ENCODE data around the gene TMEM89.

The TMEM89 gene

DNA sequence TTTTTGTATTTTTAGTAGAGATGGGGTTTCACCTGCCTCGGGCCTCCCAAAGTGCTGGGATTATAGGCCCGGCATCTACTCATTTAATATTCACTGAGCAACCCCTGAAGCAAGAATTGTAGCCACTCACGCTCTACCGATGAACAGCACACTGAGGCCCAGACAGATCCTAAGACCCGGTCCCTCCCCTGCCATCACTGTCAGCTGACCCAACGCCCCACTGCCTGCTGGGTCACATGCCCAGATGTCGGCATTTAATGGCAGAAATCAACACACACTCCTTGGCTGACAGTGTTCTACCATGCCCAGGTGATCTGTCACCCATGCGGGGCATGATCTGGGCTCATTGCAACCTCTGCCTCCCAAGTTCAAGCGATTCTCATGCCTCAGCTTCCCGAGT, 3.2 kb upstream of the TMEM89 start:
- Histone ChIP-seq H3K79me2 (ENCODE audit: control insufficient read depth, low read length) (no peaks in the 10 kb centered on the region), H3F3A (ENCODE audit: control insufficient read depth, insufficient read depth) (no peaks in the 10 kb centered on the region), H3K27ac (ENCODE audit: low read depth, low read length) (no peak overlapping the region), H3K9me3 (ENCODE audit: control insufficient read depth, insufficient read depth, low read length) (no peaks in the 10 kb centered on the region), H3K27me3 (ENCODE audit: control insufficient read depth, low read length) (no peaks in the 10 kb centered on the region), H3K36me3 (ENCODE audit: control insufficient read depth, low read length) (peaks cover 15% of the 10 kb centered on the region; the same call in 1 of the 2 replicates), H3K4me2 (ENCODE audit: low read length) (no peak overlapping the region), H4K20me1 (ENCODE audit: control insufficient read depth, insufficient read depth, low read depth, low read length) (no peaks in the 10 kb centered on the region), H3K4me1 (ENCODE audit: control insufficient read depth, low read length) (peaks cover 7% of the 10 kb centered on the region), H3K4me3 (ENCODE audit: low read length) (no peak overlapping the region), H3K9me2 (replicated peaks; ENCODE audit: control insufficient read depth, low read length) (no peaks in the 10 kb centered on the region)
- TF ChIP-seq, protein P1, sequence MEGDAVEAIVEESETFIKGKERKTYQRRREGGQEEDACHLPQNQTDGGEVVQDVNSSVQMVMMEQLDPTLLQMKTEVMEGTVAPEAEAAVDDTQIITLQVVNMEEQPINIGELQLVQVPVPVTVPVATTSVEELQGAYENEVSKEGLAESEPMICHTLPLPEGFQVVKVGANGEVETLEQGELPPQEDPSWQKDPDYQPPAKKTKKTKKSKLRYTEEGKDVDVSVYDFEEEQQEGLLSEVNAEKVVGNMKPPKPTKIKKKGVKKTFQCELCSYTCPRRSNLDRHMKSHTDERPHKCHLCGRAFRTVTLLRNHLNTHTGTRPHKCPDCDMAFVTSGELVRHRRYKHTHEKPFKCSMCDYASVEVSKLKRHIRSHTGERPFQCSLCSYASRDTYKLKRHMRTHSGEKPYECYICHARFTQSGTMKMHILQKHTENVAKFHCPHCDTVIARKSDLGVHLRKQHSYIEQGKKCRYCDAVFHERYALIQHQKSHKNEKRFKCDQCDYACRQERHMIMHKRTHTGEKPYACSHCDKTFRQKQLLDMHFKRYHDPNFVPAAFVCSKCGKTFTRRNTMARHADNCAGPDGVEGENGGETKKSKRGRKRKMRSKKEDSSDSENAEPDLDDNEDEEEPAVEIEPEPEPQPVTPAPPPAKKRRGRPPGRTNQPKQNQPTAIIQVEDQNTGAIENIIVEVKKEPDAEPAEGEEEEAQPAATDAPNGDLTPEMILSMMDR (IDR thresholded peaks at IDR 0.05; ENCODE audit: low read depth, low read length, poor library complexity, severe bottlenecking) = no peak
- no peak for TF ChIP-seq EZH2phosphoT487 (IDR thresholded peaks at IDR 0.05; ENCODE audit: borderline replicate concordance, low read length)

GRCh38 chr3:48623851-48624547, 2.4 kb upstream of the TMEM89 start:
- no peaks in the 10 kb centered on the region for H3K9me3 ChIP-seq (ENCODE audit: control insufficient read depth, insufficient read depth, low read length)
- H4K20me1 ChIP-seq (ENCODE audit: control insufficient read depth, insufficient read depth, low read depth, low read length) = no peaks in the 10 kb centered on the region
- no peaks in the 10 kb centered on the region for H3F3A ChIP-seq (ENCODE audit: control insufficient read depth, insufficient read depth)
- no peak overlapping the region for H3K4me2 ChIP-seq (ENCODE audit: low read length)
- H3K79me2 ChIP-seq (ENCODE audit: control insufficient read depth, low read length) = no peaks in the 10 kb centered on the region
- H3K4me3 ChIP-seq (ENCODE audit: low read length) = no peak overlapping the region
- H3K36me3 ChIP-seq (ENCODE audit: control insufficient read depth, low read length) = peaks cover 15% of the 10 kb centered on the region; the same call in 1 of the 2 replicates
- no peaks in the 10 kb centered on the region for H3K9me2 ChIP-seq (replicated peaks; ENCODE audit: control insufficient read depth, low read length)
- no peak overlapping the region for H3K27ac ChIP-seq (ENCODE audit: low read depth, low read length)
- no peaks in the 10 kb centered on the region for H3K27me3 ChIP-seq (ENCODE audit: control insufficient read depth, low read length)
- TF ChIP-seq, protein P1 (IDR thresholded peaks at IDR 0.05; ENCODE audit: low read depth, low read length, poor library complexity, severe bottlenecking) = no peak
- TF ChIP-seq EZH2phosphoT487 (IDR thresholded peaks at IDR 0.05; ENCODE audit: borderline replicate concordance, low read length) = no peak
- H3K4me1 ChIP-seq (ENCODE audit: control insufficient read depth, low read length) = peaks cover 7% of the 10 kb centered on the region

DNA sequence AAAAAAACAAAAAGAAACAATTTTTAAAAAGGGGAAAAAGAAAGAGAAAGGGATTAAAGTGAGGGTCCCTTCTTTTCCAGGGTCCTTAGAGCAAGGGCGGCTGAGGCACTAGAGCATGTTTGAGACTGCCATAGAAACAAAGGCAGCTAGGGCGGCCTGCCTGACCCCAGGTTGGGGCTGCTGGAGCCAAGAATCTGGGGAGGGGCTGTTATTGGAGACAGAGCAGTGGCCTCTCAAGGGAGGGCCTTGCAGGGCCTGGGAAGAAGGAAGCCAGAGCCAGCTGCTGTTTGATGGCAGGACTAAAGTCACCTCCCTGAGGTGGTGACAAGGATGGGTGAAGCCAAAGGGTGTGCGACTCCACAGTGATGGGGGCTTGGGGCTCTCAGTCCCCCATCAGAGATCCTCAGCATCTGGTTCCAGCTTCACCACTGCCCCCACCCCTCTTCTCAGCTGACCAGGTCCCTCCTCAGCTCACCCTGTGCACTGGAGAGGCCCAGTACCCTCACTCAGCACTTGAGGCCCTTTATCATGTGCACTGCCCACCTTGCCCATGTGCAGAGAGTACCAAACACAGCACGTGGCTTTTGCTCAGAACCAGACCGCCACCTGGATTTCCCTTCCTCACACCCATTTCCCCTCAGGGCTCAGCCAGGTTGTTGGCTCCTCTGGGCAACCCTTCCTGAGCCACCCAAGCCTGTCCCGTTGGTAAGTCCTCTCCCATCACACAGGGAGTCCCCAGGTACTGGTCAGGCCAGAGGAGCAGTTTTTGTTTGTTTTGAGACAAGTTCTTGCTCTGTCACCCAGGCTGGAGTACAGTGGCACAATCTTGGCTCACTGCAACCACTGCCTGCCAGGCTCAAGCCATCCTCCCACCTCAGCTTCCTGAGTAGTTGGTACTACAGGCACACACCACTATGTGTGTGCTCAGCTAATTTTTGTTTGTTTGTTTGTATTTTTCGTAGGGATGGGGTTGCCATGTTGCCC, 1.7 kb downstream of the TMEM89 start:
- Histone ChIP-seq H3K79me2 (ENCODE audit: control insufficient read depth, low read length) (no peaks in the 10 kb centered on the region), H3K4me3 (ENCODE audit: low read length) (no peak overlapping the region), H3K27ac (ENCODE audit: low read depth, low read length) (no peak overlapping the region), H3K4me1 (ENCODE audit: control insufficient read depth, low read length) (peaks cover 7% of the 10 kb centered on the region), H4K20me1 (ENCODE audit: control insufficient read depth, insufficient read depth, low read depth, low read length) (no peaks in the 10 kb centered on the region), H3K36me3 (ENCODE audit: control insufficient read depth, low read length) (no peaks in the 10 kb centered on the region), H3K9me2 (replicated peaks; ENCODE audit: control insufficient read depth, low read length) (no peaks in the 10 kb centered on the region), H3F3A (ENCODE audit: control insufficient read depth, insufficient read depth) (no peaks in the 10 kb centered on the region), H3K9me3 (ENCODE audit: control insufficient read depth, insufficient read depth, low read length) (peaks cover 16% of the 10 kb centered on the region), H3K27me3 (ENCODE audit: control insufficient read depth, low read length) (no peaks in the 10 kb centered on the region), H3K4me2 (ENCODE audit: low read length) (no peak overlapping the region)
- TF ChIP-seq, protein P1 (IDR thresholded peaks at IDR 0.05; ENCODE audit: low read depth, low read length, poor library complexity, severe bottlenecking) = no peak
- no peak for TF ChIP-seq EZH2phosphoT487 (IDR thresholded peaks at IDR 0.05; ENCODE audit: borderline replicate concordance, low read length)
